Loucy (cell line): ENCODE data around the gene FARP1.

Source experiments
- H2AFZ ChIP-seq: fragments of 200-600 bp; sonication (generic); 2 replicates; pipeline ENCODE4 v1.6.0; 2016; ENCODE audit warnings: antibody characterized with exemption, mild to moderate bottlenecking, low read length, moderate library complexity
- H3F3A ChIP-seq: fragments of 200-600 bp; 2 replicates; pipeline ENCODE4 v1.6.0; 2016; ENCODE audit warnings: antibody characterized with exemption, low read depth, mild to moderate bottlenecking
- H3K27me3 ChIP-seq: fragments of 200-600 bp; sonication (generic); 2 replicates; pipeline ENCODE4 v1.6.1; 2014; ENCODE audit warnings: low read length, mild to moderate bottlenecking; ENCODE audit not compliant: insufficient read depth, poor library complexity, severe bottlenecking
- H3K36me3 ChIP-seq: fragments of 200-600 bp; sonication (generic); 2 replicates; pipeline ENCODE4 v1.6.1; 2016; ENCODE audit warnings: low read length; ENCODE audit not compliant: insufficient read depth
- H3K4me1 ChIP-seq: fragments of 200-600 bp; sonication (generic); 2 replicates; pipeline ENCODE4 v1.5.1; 2014; ENCODE audit warnings: low read length, mild to moderate bottlenecking; ENCODE audit not compliant: insufficient read depth, poor library complexity, severe bottlenecking
- H3K4me2 ChIP-seq: fragments of 200-600 bp; sonication (generic); 2 replicates; pipeline ENCODE4 v1.6.0; 2014; ENCODE audit warnings: antibody characterized with exemption, low read length, low read depth, mild to moderate bottlenecking; ENCODE audit not compliant: poor library complexity, severe bottlenecking
- H3K4me3 ChIP-seq: fragments of 200-600 bp; sonication (generic); 2 replicates; pipeline ENCODE4 v1.5.1; 2014; ENCODE audit warnings: low read length, mild to moderate bottlenecking, mixed read lengths; ENCODE audit not compliant: poor library complexity, severe bottlenecking
- H3K79me2 ChIP-seq: fragments of 200-600 bp; sonication (generic); 2 replicates; pipeline ENCODE4 v1.6.1; 2014; ENCODE audit warnings: low read length; ENCODE audit not compliant: insufficient read depth
- H3K9ac ChIP-seq: fragments of 200-600 bp; sonication (generic); 2 replicates; pipeline ENCODE4 v1.6.0; 2014; ENCODE audit warnings: mild to moderate bottlenecking, low read depth, low read length, moderate library complexity; ENCODE audit not compliant: poor library complexity, severe bottlenecking
- H3K9me2 ChIP-seq: fragments of 200-600 bp; sonication (generic); replicated peaks from 2 replicates; pipeline ENCODE4 v1.6.1; 2016; ENCODE audit warnings: low read depth, low read length, mixed read lengths
- H3K9me3 ChIP-seq: fragments of 200-600 bp; sonication (generic); 2 replicates; pipeline ENCODE4 v1.6.1; 2014; ENCODE audit warnings: mild to moderate bottlenecking, antibody characterized with exemption, low read length, low read depth; ENCODE audit not compliant: insufficient read depth
- H4K20me1 ChIP-seq: fragments of 200-600 bp; sonication (generic); 2 replicates; pipeline ENCODE4 v1.6.0; 2014; ENCODE audit warnings: antibody characterized with exemption, low read length, mild to moderate bottlenecking; ENCODE audit not compliant: insufficient read depth, poor library complexity, severe bottlenecking
- CTCF ChIP-seq: fragments of 200-600 bp; sonication (generic); conservative IDR thresholded peaks from 2 replicates; pipeline ENCODE4 v1.5.1; 2014; ENCODE audit warnings: mild to moderate bottlenecking, antibody characterized with exemption, low read length
- EZH2phosphoT487 ChIP-seq: fragments of 200-600 bp; IDR thresholded peaks from 2 replicates; pipeline ENCODE4 v1.6.1; 2018; ENCODE audit warnings: antibody characterized with exemption, mild to moderate bottlenecking, moderate library complexity, borderline replicate concordance

Gene FARP1

GRCh38 chr13:98214008-98214643 is 71.2 kb downstream of the FARP1 start:
- Histone ChIP-seq H3K79me2 (no peaks in the 10 kb centered on the region), H3K9me2 (no peaks in the 10 kb centered on the region), H2AFZ (no peak overlapping the region), H3K4me3 (no peak overlapping the region), H3K9me3 (no peaks in the 10 kb centered on the region), H4K20me1 (no peaks in the 10 kb centered on the region), H3K4me2 (no peak overlapping the region), H3F3A (no peaks in the 10 kb centered on the region), H3K4me1 (no peaks in the 10 kb centered on the region), H3K27me3 (no peaks in the 10 kb centered on the region), H3K36me3 (no peaks in the 10 kb centered on the region), H3K9ac (no peak overlapping the region)
- TF ChIP-seq EZH2phosphoT487 (no peak), CTCF (no peak)

- H3K9me2 ChIP-seq = no peaks in the 10 kb centered on the region
- H4K20me1 ChIP-seq = no peaks in the 10 kb centered on the region
- no peak overlapping the region for H3K9ac ChIP-seq
- H3K4me3 ChIP-seq = no peak overlapping the region
- H3F3A ChIP-seq = no peaks in the 10 kb centered on the region
- H3K4me1 ChIP-seq = no peaks in the 10 kb centered on the region
- no peaks in the 10 kb centered on the region for H3K27me3 ChIP-seq
- H3K79me2 ChIP-seq = no peaks in the 10 kb centered on the region
- no peak overlapping the region for H3K4me2 ChIP-seq
- H2AFZ ChIP-seq = no peak overlapping the region
- TF ChIP-seq EZH2phosphoT487 (no peak), CTCF (no peak)
- H3K9me3 ChIP-seq = no peaks in the 10 kb centered on the region
- H3K36me3 ChIP-seq = no peaks in the 10 kb centered on the region
These were observed 71.8 kb downstream of the FARP1 start for GRCh38 chr13:98214707-98215106.

DNA sequence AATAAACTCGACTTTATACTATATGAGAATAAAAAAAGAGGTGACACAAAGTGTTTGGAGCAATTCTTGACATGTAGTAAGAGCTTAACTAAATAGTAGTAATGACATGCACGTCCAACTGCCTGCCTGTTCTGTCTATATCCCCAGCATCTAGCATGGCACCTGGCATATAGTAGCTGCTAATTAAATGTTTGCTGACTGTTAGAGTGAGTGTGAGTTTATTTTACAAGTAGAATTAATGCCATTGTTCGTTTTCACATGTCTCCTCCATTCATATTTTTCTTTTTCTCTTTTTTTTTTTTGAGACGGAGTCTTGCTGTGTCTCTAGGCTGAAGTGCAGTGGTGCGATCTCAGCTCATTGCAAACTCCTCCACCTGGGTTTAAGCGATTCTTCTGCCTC is 72.6 kb downstream of the FARP1 start:
- H3K9me3 ChIP-seq = no peaks in the 10 kb centered on the region
- H3K4me2 ChIP-seq = no peak overlapping the region
- no peaks in the 10 kb centered on the region for H3K4me1 ChIP-seq
- no peak overlapping the region for H3K4me3 ChIP-seq
- H2AFZ ChIP-seq = no peak overlapping the region
- no peak overlapping the region for H3K9ac ChIP-seq
- H4K20me1 ChIP-seq = no peaks in the 10 kb centered on the region
- no peak for TF ChIP-seq CTCF
- TF ChIP-seq EZH2phosphoT487 = no peak
- no peaks in the 10 kb centered on the region for H3K27me3 ChIP-seq
- no peaks in the 10 kb centered on the region for H3F3A ChIP-seq
- H3K36me3 ChIP-seq = no peaks in the 10 kb centered on the region
- no peaks in the 10 kb centered on the region for H3K9me2 ChIP-seq
- no peaks in the 10 kb centered on the region for H3K79me2 ChIP-seq
